Esophagus squamous epithelium (tissue), 4 donors: ENCODE data around the gene ZNRF3.

Experiments used
- CTCF ChIP-seq, 6 experiments: fragments of 450-650 bp in 4 of 6; fragments of 200-600 bp in 2 of 6; sonication (generic) in 2 of 6; IDR thresholded peaks; one replicate each; pipeline ENCODE4 v1.5.1; 2016 to 2019; ENCODE audit warnings: antibody characterized with exemption in 6 of 6, mild to moderate bottlenecking in 4 of 6, moderate library complexity in 4 of 6
- POLR2A ChIP-seq, 4 donors: fragments of 450-650 bp; IDR thresholded peaks; one replicate each; pipeline ENCODE4 v1.6.1; 2017; ENCODE audit warnings: antibody characterized with exemption in 4 of 4, mild to moderate bottlenecking in 4 of 4, moderate library complexity in 3 of 4

- TF ChIP-seq CTCF (IDR thresholded peaks at IDR 0.05), result no peak
- TF ChIP-seq POLR2A (IDR thresholded peaks at IDR 0.05), result no peak
Observed at GRCh38 chr22:28900379-28900925, 17.1 kb downstream of the ZNRF3 start.
